KBM-7 (cell line): Measurements from ENCODE around the gene TOMM40L.

Experiments used
- DNase-seq: peaks from one replicate; pipeline ENCODE4 v3.0.0-alpha.2; 2015
- in situ Hi-C: fragments of 300-500 bp; cut with MboI; formaldehyde crosslinking; loops from 2 replicates; pipeline ENCODE4 v1.14.3; 2020; ENCODE audit warnings: low sequenced_read_pairs, low pct_unique_long_range_greater_than_20kb, mixed read lengths

Gene TOMM40L

DNA sequence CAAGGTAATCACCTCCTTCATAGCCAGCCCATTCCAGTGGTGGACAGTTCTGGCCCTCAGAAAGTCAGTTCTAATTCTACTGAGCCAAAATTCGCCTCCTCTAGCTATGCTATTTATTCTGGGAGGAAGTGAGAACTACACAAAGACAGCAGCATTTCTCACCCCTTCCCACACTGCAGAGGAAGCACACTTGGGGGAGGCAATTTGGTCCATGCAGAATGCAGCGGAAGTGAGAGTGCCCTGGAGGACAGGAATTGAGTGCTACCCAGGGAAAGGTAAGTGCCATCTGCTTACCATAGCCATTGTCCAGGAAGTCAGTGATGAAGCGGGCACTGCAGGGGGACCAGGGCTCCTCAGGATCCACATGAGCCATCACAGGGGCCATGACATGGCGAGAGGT lies 30.7 kb upstream of the TOMM40L start:
- in situ Hi-C loops, result loop anchor here (25.0 kb wide), 1 partner anchor 192 kb away; no protein-coding TSS in a partner anchor
- DNase-seq, result peak; percentile 19

DNA sequence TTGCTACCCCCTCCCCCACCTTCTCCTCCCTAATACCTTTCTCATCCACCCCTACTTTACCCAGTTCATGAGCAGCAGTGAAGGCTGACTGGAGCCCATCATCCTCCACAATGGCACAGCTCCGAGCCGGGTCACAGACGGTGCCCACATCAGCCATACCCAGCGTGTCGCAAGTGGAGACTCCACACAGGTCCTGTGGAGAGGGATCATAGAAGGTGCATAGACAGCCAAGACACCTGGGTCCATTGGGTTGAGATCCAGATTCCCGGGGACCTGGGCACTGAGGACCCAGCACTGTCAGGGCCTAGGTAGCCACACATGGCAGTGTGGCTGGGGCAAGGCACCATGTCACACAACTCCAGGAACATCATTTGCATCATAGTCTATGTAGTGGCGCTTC lies 29.7 kb upstream of the TOMM40L start:
- in situ Hi-C loops, result loop anchor here (25.0 kb wide), 1 partner anchor 191 kb away; no protein-coding TSS in a partner anchor

DNA sequence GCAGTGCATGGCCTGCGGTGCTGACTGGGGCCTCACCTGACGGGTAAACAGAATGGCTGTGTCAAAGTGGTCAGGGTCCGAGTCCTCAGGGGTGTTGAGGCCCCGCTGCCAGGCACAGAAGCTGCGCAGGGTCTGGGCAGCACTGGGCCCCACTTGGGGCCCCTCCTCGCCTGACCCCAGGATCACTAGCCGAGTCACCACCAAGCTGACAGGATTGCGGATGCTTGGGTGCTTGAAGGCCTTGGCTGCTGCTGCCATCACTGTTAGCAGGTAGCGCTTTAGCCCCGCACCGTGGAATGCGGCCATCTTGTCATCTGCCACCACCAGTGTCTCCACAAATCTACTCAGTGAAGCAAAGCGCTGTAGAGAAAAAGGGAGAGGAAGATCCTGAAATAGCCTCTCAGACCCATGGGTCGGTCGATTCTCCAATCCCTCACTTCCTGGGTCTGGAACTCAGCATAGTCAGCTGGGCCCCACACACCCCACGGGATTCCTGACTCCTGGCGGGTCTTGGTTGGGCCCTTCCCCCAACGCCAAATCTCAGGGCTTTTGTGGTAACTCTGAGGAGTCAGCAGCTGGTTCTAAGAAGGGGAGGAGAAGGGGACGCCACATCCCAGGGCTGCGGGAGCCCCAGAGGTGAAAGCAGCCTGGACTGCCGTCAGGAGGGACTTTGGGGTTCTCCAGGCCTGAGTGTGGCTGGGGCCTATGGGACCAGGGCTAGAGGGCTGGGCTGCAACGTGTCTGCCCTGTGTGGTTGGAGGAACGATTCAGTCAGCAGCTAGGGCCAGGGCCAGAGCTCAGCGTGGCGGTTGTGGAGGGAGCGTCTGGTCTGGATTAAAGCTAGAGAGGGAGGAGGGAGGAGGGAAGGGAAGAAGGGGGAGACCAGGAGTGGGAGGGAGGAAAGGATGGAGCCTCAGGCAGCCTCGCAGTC lies 29.1 kb upstream of the TOMM40L start:
- DNase-seq, result no peak
- in situ Hi-C loops, result loop anchor here (25.0 kb wide), 1 partner anchor 191 kb away; no protein-coding TSS in a partner anchor

More for the DNA sequence above, 29.7 kb upstream of the TOMM40L start:
- no peak for DNase-seq

DNA sequence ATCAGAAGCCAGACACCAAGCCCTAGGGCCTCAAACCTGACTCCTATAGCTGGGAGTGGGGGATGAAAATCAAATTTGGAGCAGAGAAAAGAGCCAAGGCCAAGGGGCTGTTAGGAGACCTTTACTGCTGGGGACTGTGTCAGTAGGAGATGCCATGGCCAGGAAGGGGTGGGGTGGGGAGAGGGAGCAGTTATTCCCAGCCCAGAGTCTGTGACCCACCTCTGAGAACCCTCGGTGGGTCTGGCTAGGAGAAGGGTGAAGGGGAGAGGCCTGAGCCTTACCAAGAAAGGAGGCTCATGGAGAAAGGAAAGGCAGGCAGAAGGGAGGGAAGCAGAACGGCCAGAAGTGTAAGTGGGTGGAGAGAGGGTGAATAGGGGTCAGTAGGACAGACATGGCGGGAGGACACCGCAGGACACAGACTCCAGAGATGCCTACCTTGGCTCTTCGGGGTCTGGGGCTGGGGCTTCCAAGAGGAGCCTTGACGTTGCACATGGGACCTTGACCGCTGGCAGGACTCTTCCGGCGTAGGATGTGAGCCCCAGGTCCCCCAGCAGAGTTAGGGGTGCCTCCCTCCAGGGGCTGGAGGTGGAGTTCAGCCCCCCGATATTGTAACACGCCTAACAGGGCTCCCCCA lies 28.2 kb upstream of the TOMM40L start:
- no peak for DNase-seq
- in situ Hi-C loops, result loop anchor here (25.0 kb wide), 1 partner anchor 190 kb away; no protein-coding TSS in a partner anchor

DNA sequence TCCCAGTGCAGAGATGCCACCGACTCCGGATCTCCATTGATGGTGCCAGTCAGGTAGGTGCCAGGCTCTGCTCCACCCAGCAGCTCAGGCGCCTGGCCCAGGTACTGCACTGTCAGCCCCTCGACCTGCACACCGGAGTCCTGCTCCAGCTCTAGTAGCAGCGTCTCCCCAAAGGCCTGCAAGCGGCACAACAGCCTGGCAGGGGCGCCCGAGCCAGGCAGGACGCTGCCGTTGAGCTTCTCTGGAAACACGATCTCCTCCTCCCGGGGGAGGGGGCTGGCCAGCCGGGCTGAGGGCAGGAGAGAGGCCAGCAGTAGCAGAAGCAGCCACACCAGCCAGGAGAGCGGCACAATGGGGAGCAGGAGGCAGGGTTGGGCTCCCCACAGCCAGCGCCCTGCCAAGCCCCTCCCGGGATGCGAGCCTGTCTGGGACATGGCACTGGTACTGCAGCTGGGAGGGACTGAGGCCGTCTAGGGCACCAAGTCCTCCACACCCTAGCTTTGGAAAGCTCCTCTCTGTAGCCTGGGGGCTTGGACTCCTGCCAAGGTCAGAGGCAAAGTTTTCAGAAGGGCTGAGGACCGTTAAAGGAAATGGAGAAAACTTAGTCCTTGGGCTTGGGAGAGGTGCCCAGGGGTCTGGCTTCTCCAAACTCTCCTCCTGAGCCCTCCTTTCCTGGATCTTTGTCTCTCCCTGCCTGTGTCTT lies 27.5 kb upstream of the TOMM40L start:
- no peak for DNase-seq
- in situ Hi-C loops, result loop anchor here (25.0 kb wide), 1 partner anchor 189 kb away; no protein-coding TSS in a partner anchor

- DNase-seq, result no peak
- in situ Hi-C loops, result loop anchor here (25.0 kb wide), 1 partner anchor 188 kb away; no protein-coding TSS in a partner anchor
These were observed 26.9 kb upstream of the TOMM40L start, which contains the start of gene ADAMTS4 for GRCh38 chr1:161198897-161199431. TSS of gene ADAMTS4 (minus strand) at chr1:161199054. CDS start at chr1:161198627, 427 bp downstream.

- DNase-seq, result no peak
- in situ Hi-C loops, result loop anchor here (25.0 kb wide), 1 partner anchor 188 kb away; no protein-coding TSS in a partner anchor
These were observed 26.2 kb upstream of the TOMM40L start for GRCh38 chr1:161199506-161200139.

- DNase-seq, result no peak
- in situ Hi-C loops, result no loop called here
These were observed 25.4 kb upstream of the TOMM40L start for GRCh38 chr1:161200421-161200991.

DNA sequence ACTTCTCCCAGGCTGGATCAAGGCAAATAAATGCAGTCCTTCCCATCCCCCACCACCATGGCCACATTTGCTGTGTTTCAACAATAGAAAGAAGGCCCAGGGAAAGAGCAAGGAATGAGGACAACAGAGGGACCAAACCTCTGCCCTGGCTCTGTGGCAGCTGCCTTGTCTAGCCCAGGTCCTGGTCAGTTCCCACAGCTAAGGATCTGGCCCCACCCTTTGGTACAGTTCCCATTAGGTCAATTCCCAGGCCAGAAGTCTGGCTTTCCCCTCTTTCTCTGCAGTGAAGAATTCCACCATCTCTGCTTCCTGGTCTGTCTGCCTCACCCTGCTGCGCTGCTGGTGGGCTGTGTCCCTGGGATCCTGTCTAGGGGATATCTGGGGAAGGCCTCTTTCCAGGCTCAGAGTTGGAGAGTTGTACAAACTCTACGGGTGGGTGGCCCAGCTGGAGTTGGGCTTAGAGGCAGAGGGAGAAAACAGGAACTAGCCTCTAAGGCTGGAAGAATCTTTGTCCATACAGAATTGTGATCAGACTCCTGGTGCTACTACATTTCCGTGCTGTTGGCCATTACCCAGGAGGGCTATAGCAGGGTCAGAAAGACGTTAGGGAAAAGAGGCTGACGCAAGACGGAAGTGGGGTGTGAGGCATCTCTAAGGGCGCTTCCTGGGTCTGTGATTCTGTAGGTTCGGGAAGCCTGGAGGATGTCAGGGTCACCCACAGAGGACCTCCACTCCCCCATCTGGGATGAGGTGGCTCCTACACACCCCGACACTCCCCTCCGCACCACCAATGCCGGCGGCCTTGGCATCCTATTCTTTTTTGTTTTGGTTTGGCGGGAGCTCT lies 24.6 kb upstream of the TOMM40L start:
- in situ Hi-C loops, result no loop called here
- peak; percentile 62 for DNase-seq

DNA sequence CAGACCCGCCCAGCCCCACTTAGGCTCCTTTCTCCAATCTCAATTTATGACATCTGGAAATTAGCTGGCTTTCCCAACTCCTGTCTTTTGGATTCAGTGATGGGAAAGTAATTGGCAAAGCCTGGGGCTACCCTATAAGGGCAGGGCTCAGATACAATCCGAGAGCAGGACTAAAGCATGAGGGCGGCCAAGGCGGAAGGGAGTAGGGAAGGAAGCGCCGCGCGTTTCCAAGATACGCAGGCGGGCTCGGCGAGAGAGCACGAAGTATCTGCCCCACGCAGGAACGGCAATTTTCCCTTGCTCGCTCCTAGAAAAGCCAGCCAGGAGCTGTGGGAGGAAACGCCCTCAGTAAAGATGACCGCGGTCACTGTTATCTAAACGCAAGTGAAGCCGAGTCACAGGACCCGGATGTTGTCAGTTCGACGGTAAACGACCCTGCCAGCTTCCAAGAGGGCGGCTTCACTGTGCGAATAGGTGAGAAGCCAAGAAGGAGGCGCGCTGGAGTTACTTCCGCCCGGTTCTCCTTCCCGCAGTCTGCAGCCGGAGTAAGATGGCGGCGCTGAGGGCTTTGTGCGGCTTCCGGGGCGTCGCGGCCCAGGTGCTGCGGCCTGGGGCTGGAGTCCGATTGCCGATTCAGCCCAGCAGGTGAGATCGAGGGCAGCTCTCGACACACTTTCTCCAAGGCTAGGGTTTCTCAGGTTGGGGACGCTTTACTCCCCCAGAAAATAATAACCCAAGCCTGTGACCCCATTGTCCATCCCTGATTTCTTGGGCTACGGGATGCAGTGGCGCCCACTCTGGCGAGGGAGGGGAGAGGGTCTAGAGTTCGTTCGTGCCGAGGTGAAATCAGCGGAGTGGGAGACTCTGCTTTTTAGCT lies 23.8 kb upstream of the TOMM40L start, which contains the start of gene NDUFS2:
TSS of gene NDUFS2 (plus strand) at position 532 of the 877 bp plus-strand sequence. CDS start at position 551, 19 bp downstream.
- peak; percentile 98 for DNase-seq
- in situ Hi-C loops, result no loop called here

- DNase-seq, result no peak
- in situ Hi-C loops, result no loop called here
These were observed 19.3 kb upstream of the TOMM40L start for GRCh38 chr1:161206411-161207140.

DNA sequence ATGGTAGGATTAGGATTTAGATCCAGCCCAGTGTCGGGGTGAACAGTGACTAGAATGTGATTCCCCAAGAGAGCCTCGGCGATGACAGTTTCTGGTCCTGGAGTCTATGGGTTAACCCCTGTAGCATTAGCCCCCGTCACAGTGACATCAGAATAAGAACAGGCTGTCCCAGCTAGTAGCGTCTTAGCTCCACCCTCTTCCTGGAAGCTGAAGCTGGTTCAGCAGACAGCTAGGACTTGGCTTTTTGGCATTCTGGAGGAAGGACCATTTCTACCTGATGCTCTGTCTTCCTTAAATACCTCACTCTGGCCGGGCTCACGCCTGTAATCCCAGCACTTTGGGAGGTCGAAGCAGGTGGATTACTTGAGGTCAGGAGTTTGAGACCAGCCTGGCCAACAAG lies 18.7 kb upstream of the TOMM40L start:
- DNase-seq, result no peak
- in situ Hi-C loops, result no loop called here

- in situ Hi-C loops, result no loop called here
- peak; percentile 84 for DNase-seq
These were observed 16.0 kb upstream of the TOMM40L start for GRCh38 chr1:161209790-161210409.

DNA sequence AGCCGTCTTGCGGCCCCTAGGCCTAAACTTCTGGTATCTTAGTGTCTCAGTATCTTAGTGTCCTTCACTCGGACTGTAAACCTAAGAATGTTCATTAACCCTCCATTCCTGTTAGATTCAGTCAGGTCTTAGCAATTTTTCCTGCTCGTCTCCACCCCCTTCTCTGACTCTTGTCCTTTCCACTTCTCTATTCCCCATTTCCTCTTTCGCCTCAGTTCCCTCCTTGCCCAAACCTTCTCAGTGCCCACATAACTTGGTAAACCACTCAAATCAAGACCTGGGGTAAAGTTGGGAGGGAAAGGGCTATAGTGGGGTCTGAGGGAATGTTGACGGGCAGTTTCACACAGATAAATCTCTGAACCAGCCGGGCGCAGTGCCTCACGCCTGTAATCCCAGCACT lies 11.5 kb upstream of the TOMM40L start:
- in situ Hi-C loops, result no loop called here

GRCh38 chr1:161215076-161215475 lies 10.8 kb upstream of the TOMM40L start, which contains the start of gene FCER1G:
TSS of gene FCER1G (plus strand) at chr1:161215295. CDS start at chr1:161215322, 27 bp downstream.
- peak; percentile 72 for DNase-seq
- in situ Hi-C loops, result no loop called here

More for the DNA sequence above, 11.5 kb upstream of the TOMM40L start:
- DNase-seq, result peak; percentile 43
